GM04503 (cell line): Measurements from ENCODE around the gene FAM171A1.

Experiments used
- DNase-seq: peaks from one replicate; pipeline ENCODE4 v3.0.0-alpha.2; 2012; ENCODE audit warnings: low read depth

FAM171A1 gene

GRCh38 chr10:15168786-15169554, 202.1 kb downstream of the FAM171A1 start:
- no peak for DNase-seq

- DNase-seq, result no peak
Measured at GRCh38 chr10:15168291-15168785, 202.8 kb downstream of the FAM171A1 start, which contains the start of gene NMT2. Gene NMT2 (minus strand): TSS chr10:15168693. CDS start chr10:15168612, 81 bp downstream.

- no peak for DNase-seq
Measured at GRCh38 chr10:15167411-15168290, 203.4 kb downstream of the FAM171A1 start.

GRCh38 chr10:15166325-15166724, 204.8 kb downstream of the FAM171A1 start:
- no peak for DNase-seq

- DNase-seq, result no peak
Measured at GRCh38 chr10:15163253-15163828, 207.7 kb downstream of the FAM171A1 start.
